IPS-NIHi7 (cell line): ENCODE results near the gene VSX1.
A peak's percentile ranks its signal among the peaks of the same experiment; 100 is the strongest.

Experiments
- DNase-seq: peaks from one replicate; pipeline ENCODE4 v3.0.0; 2012; ENCODE audit warnings: mixed read lengths; ENCODE audit errors: extremely low spot score

The VSX1 gene

DNA sequence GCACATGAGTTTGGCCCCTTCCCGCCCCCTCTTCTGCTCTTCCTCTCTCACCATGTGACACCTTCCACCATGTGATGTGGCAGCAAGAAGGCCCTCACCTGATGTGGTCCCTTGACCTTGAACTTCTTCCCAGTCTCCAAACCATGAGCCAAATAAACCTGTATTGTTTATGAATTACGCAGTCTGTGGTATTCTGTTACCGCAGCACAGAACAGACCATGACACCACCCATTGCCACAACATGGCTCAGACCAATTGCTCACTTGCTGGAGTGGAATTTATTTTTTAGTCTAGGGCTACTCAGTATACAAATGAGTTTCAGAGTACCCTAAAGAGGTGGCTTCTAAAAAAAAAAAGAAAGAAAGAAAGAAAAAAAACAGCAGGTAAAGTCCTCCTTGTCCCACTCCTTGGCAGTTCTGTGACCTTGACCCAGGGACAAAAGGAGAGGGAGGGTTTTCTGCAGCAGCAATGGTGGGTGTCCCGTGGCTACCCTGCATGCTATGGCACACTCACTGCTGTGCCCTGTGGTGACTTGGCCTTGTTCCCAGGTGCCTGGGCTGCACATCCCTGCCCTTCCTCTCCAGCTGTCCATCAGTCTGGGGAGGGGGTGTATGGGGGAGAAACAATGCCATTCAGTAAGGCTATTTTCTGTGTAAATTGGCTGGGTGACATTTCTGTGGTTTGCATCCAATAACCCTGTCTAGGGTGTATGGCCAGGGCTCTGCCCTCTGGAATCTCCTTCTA, 5.4 kb upstream of the VSX1 start:
- no peak for DNase-seq

DNA sequence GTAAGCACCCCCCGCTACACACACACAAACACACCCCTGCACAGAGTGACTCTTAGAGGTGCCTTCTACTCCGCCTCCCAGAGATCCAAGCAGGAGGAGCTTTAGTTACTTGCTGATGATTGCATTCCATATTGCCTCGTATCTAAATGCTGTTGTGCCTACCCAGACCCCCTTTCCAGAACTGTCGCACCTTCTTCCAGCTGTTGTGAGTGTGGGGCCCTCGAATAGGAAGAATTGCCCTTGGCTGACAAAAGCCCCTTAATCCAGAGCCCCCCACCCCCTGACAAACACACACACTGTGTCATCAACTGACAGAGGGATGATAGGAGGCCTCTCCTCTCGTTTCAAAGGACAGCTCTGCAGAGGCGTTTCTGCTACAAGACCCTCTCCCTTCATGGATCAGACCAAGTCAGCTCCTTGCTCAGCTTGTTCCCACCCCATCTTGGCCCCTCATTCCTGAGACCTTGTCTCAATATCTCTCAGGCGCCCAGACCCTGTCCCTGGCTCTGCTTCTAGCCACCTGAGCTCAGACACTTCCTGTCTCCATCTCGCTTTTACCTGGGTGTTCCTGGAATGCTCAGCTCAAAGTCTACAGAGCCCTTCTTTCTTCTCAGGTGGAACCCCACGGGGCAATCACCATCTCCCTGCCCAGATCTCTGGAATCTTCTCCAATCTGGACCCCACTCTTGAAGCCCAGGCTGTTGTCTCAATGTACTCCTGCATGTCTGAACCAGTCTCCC, 4.0 kb upstream of the VSX1 start:
- no peak for DNase-seq

DNA sequence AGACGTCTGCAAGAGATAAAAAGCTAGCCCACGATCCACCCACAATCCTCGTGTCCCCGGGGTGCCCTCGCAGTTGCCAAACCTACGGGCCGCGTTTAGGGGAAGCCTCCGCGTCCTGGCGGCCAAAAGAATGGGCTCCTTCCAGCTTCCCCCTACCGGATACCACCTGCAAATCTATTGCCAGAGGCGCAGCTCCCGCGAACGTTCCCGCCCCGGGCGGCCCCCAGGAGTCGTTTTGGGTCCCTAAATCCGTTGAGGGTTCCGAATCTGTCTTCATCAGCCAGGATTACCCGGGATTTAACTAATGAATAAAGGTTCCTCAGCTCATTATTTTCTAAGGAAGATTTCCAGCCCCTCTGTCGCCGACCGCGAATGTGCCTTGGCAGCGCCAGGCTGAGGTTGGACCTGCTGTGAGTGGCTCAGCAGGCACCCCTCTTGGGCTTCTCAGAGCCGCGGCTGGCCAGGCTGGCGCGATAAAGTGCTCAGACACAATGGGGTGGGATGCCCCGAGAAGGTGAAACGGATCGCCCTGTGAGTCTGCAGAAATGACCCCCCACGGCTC, 2.8 kb upstream of the VSX1 start:
- DNase-seq = peak; percentile 58

DNA sequence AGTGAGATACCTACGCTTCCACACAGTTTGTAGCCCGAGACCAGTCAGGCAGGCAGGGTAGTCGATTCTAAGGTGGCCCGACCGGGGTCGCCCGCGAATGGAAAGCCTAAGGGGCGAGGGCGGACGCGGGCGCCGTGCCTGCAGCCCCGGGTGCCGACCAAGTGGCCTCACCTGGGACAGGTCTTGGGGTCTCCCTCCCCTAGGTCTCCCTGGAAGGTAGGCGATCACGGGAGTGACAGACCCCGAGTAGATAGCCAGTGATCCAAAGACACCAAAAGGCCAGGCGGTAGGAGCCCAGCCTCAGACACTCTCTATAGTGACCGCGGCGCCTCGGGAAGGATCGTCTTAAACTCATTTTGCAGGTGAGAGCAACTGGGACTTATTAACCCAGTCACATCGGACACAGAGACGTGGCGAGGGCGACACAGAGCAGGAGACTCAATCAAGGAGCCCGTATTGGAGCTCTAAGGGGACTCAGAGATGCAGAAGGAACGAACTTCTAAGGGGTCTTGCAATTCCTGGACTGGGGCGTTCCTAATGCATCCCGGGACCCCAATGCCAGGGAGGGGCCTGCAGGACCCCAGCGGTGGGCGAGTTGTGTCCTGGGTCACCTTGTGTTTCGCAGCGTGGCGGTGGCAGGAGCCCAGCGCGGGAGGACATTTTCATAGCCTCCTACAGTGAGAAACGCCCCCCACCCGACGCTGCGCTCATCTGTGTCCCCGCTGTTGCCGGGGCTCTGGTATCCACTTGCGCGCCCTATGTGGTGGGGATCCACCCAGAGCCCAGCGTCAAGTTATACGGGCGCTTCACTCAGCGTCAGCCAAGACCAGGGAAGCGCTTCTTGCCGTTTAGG, 2.1 kb upstream of the VSX1 start:
- peak; percentile 61 for DNase-seq

DNA sequence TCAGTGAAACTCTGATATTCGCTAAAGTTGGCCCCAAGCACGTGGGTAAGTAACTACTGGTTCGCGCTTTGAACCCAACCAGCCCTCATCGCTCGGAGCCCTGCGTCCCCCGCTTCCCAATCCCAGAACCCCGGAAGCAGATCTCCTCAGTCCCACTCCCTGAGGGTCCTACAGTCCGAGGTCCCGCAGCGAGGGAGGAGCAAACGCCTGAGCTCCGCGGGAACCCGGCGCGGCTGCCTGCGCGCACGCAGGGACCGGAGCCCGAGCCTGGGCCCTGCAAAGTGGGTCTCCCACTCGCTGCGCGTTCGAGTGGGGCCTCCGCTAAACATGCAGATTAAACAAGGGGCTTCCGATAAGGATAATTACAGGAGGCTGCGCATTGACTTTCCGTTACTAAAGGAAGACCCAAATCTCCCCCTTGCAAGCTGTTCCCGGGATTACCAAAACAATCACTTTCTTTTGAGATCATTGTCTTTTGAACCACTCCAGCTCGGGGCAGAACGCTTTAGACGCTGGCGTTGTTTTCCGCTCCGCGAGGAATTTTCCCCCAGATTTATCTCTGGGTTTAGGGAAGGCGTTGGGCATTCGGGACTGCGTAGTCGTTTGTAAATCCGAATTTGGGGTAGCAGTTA, 1.3 kb upstream of the VSX1 start:
- no peak for DNase-seq

DNA sequence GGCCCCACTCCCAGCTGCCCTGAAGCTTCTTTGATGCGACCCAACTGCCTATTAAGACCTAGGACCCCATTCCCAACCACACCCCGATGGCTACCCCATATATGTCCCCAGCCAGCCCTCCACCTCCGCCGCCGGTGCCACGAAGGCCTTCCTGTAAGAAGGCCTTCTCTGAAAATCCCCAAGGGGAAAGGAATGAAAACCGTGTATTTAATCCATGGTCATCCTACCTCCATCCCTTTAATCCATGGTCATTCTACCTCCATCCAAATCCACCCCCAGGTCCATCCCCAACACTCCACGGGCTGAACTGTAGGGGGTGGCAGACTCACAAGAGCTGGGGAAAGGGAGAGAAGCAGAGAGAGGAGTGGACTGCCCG, 545 bp upstream of the VSX1 start:
- no peak for DNase-seq

DNA sequence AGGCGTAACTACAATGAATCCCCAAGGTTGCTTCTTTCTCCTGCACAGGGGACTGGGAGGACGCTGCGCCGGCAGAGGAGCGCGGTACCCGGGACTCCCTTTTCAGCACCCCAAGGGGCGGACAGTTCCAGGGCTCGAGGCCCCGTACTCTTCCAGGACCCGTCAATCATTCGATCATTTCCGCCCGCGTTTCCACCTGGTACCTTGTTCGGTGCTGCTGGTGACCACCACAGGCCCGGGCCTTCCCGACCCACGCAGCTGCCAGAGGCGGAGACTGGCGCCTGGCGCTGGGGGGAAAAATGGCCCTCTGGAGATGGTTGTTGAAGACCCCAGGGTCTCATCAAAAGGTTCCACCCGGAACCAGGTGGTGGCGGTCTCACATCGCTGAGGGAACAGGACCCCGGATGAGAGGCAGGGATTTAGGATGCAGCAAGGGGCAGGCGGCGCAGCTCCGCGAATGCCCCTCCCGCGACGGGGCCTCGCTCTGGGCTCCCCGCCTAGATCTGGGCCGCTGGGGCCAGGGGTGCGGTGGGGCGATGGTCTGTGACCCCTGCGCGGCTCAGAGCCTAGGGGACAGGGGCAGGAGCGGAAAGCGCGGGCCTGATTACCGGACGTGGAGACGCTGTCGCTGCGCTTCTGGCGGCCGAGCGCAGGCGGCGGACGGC, 744 bp downstream of the VSX1 start:
- peak; percentile 87 for DNase-seq

DNA sequence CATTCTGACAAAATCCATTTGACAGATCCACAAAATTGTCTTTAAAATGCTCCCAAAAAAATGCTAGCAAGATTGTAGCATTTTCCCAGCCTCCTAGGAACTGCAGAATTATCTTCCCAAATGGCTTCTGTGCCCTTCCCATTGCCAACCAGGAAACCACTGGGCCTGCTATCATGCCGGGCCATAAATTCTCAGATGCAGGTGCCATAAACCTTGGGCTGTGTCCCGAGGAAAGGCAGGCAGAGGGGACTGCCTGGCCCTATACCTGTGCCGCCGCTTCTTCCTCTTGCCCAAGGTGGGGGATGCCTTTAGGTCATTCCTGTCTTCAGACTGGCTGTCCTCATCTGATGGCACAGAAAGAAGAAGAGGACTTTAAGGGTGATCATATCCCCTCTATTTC, 2.8 kb downstream of the VSX1 start:
- DNase-seq = no peak

DNA sequence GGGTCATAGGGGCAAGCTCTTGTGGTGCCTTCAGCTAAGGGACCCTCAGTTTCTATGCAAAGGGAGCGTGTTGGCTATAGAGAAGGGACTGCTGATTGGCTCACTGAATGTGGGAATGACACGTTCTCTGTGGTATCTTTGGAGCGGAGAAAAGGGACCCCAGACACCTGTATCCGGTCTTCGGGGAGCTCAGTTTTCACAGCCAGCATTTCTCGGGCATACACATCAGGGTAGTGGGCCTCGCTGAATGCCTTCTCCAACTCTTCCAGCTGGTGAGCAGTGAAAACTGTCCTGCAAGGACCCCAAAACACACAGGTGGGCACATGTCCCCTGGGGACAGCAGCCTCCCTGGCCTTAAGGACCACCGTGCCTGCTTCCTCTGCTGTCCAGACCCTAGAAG, 3.3 kb downstream of the VSX1 start:
- no peak for DNase-seq

DNA sequence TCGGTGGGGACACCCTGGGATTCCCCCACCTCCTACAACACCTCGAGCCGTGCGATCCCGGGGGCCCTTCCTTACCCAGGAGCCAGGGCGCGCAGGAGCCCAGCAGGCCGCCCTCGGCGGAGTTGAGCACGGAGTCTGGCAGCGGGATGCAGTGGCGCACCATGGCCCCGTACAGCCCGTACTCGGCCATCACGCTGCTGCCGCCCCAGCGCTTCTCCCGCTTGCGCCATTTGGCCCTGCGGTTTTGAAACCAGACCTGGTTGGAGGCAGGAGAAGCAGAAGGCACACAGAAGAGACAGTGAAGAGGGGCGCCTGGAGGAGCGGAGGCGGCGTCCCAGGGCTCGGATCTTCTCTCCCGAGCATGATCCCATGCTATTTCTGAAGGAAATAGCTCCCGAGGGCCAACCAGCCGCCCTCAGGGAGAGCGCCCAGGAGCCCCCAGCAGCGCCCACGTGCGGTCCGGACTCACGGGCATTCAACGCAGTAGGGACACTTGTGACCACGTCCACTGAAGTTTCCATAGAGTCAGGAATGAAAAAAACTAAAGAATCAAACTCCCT, 4.3 kb downstream of the VSX1 start:
- DNase-seq = no peak

DNA sequence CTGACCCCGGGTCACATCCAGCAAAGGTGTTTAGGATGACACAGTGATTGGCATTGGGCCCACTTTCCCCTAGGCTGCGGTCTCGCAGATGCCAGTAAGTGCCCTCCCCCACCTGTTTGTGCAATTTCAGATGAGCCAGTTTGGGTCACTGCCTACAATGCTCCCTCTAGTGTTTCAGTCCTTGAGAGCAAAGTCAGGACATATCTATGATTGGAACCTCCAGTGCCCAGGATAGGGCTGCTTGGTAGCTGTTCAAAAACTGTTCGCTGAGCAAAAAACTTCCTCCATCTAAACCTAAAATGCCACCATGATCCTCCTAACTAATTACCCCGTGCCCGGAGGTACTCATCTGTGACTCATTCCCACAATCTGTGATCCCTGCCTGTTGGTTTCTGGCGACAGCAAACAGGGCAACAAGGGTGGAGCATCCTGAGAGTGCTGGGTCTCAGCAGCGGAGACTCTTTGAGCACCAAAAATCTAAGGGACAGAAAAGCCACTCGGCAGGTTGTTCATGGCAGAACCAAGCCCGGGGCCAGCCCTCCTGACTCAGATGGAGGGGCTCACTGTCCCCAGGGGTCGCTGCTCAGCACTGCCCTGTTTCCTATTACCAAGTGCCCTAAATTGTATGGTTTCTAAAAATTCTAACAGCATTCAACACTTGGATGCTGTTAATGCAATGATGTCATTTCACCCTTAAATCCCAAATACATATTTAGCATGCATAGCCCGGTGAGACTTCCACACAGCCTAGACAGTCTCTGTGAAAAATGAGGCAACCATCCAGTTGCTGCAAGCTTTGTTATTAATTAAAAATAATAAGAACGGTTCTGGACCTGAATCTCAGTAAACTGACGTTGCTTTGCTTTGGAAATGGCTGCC, 5.0 kb downstream of the VSX1 start:
- no peak for DNase-seq

DNA sequence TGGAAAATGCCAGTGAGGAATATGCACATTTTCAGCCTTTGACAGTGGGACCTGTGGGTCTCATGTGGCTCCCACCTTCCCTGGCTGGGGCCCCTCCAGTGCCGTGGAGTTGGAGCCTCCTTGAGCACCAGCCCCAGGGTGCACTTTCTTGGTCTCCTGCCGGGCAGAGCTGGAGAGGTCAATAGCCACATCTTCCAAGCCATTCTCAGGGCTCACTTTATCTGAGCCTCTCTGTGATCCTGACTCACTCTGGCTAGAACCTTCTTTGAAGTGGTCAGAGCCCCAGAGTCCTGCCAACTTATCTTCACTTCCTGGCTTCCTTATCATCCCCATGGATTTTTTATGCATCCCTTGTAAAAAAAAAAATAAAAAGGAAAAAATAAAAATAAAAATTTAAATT, 5.7 kb downstream of the VSX1 start:
- DNase-seq = no peak

DNA sequence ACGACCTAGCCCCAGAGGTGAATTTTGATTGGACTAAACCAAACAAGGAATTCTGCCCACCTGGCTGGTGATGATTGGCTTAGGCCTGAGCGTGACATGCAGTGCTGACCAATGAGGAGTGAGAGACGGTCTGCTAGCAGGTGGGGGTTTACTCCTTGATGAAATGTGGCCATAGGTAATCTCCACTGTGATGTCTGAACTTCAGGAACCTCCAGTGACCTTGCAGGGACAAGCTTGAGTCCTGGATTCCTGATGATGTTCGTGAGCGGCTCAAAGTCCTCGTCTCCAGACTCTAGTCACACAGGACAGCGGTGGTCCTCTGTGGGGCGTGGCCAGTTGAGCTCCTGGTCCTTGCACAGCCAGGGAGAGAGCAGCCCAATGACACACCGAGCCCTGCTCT, 8.4 kb downstream of the VSX1 start:
- DNase-seq = no peak

DNA sequence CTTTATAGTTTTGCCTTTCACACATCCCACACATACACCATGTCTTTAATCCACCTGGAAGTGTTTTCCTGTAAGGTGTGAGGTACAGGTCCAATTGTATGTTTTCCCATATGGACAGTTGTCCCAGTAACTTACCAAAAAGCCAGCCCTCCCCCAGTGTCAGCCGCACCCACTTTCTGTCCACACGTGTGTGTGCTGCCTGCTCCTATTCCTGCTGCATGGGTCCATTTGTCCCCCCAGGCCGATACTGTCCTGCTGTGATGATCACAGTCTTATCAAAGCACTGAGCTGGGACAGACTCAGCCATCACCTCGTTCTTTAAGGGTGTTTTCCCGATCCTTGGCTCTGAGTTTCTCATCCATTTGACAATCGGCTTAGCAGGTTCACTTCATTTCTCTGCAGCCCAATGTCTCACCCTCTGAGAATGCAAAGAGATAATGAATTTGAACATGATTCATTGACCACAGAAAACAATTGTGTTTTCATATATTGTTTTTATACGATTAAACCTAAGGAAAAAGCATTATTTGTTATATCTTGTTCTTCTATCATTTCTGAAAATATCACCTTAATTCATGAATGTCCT, 9.6 kb downstream of the VSX1 start:
- DNase-seq = no peak

DNA sequence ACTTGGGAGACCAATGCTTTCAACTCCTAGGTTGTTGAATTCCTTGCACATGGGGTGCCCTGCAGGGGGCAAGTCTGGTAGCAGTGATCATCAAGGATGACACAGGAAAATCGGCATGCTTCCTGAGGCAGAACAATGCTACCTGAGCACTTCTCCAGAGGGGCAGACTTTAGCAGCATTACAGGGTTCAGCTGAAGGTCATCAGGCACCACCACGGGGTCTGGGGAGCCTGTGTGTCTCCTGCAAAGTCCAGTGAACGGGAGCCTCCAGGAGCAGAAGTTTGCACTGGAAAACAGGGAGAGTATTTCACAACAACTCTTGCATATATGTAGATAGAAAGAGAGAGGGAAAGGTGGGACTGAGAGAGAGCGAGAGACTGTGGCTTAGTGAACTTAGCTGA, 10.2 kb downstream of the VSX1 start:
- no peak for DNase-seq

DNA sequence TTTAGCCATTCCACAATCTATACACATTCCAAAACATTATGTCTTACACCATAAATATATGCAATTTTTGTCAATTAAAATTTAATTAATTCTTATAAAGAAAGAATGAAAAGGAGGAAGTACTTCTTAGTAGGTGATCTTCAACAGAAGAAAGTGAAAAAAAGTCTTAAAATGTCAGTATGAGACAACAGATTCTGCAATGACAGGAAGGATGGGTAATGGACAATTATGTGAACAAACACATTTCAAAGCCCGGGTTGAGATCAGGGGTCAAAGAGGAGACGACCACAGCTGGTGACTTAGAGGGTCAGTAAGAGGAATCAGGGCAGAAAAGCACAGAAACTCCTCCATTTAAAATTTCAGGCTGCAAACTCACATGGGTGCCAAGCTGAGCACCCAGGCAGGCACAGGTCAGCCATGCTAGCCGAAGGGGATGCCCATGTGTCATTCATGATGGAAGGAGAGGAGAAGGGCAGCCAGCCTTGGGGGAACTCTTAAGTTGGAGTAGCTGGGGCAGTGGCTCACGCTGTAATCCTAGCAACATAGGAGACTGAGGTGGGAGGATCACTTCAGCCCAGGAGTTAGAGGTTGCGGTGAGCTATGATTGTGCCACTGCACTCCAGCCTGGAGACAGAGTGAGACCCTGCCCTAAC, 11.0 kb downstream of the VSX1 start:
- no peak for DNase-seq

DNA sequence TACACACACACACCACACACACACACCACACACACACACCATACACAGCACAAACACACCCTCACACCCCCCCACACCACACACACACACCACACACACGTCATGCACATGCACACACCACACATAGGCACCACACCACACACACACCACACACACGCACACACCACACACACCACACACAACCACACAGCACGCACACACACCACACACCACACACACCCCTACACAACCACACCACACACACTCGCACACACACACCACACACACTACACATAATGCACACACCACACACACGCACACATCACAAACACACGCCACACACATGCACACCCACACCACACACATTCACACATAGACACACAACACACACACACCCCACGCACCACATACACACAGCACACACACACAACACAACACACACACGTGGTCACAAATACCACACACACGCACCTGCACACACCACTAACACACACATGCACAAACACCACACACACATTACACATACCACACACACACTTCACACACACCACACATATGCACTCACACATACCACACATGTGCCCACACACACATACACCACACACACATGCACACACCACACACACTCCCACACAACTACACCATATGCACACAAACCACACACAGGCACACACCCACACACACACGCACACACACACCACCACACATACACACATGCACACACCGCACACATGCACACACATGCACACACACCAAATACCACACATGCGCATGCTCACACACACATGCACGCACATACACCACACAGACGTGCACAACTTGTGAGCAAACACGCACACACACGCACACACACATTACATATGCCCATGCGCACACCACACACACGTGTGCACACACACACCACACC, 14.6 kb downstream of the VSX1 start:
- DNase-seq = no peak

DNA sequence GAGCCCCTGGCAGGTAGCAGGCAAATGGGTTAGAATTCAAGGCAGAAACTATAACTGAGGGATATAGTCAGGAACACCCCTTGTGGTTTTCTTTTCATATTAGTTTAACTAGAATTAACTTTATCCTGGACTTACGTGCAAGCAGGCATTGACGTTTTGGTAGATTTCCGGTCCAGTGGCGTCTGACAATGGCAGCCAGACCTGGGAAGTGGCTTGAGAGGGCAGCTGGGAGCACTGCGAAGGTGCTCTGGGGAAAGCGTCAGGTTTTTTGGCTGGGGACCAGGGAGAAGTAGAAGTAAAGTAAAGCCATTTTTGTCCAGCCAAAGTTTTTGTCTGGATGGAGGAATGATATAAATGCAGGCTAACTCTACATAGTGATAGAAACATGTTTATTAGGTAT, 15.6 kb downstream of the VSX1 start:
- DNase-seq = no peak
